ENCODE measurements around the gene SRC.

The SRC gene

GRCh38 chr20:37426106-37426505 is 80.2 kb downstream of the SRC start:
- no peak for DNase-seq (ENCODE audit: low read depth in 2 of 2)

GRCh38 chr20:37426978-37427377 is 81.0 kb downstream of the SRC start:
- DNase-seq (ENCODE audit: low read depth in 2 of 2) = no peak

- no peak for DNase-seq (ENCODE audit: low read depth in 2 of 2)
Observed at GRCh38 chr20:37430044-37430443, 84.1 kb downstream of the SRC start.

GRCh38 chr20:37430778-37431460 is 85.0 kb downstream of the SRC start:
- no peak for DNase-seq (ENCODE audit: low read depth in 2 of 2)

GRCh38 chr20:37431786-37432185 is 85.8 kb downstream of the SRC start:
- DNase-seq (ENCODE audit: low read depth in 2 of 2) = no peak

- no peak for DNase-seq (ENCODE audit: low read depth in 2 of 2)
Observed at GRCh38 chr20:37432606-37433005, 86.7 kb downstream of the SRC start.

GRCh38 chr20:37435607-37436006 is 89.7 kb downstream of the SRC start:
- no peak for DNase-seq (ENCODE audit: low read depth in 2 of 2)

- no peak for DNase-seq (ENCODE audit: low read depth in 2 of 2)
Observed at GRCh38 chr20:37436527-37437186, 90.7 kb downstream of the SRC start.

GRCh38 chr20:37437676-37438075 is 91.7 kb downstream of the SRC start:
- DNase-seq (ENCODE audit: low read depth in 2 of 2) = no peak

GRCh38 chr20:37438464-37439222 is 92.7 kb downstream of the SRC start:
- no peak for DNase-seq (ENCODE audit: low read depth in 2 of 2)

- DNase-seq (ENCODE audit: low read depth in 2 of 2) = no peak
Observed at GRCh38 chr20:37439223-37439933, 93.4 kb downstream of the SRC start.

- no peak for DNase-seq (ENCODE audit: low read depth in 2 of 2)
Observed at GRCh38 chr20:37441023-37441422, 95.1 kb downstream of the SRC start.

GRCh38 chr20:37442547-37442946 is 96.6 kb downstream of the SRC start:
- DNase-seq (ENCODE audit: low read depth in 2 of 2) = no peak

GRCh38 chr20:37442986-37443385 is 97.0 kb downstream of the SRC start:
- DNase-seq (ENCODE audit: low read depth in 2 of 2) = no peak

- DNase-seq (ENCODE audit: low read depth in 2 of 2) = no peak
Observed at GRCh38 chr20:37443596-37443995, 97.7 kb downstream of the SRC start.

- no peak for DNase-seq (ENCODE audit: low read depth in 2 of 2)
Observed at GRCh38 chr20:37445041-37445440, 99.1 kb downstream of the SRC start.

GRCh38 chr20:37446286-37447032 is 100.5 kb downstream of the SRC start:
- DNase-seq (ENCODE audit: low read depth in 2 of 2) = no peak

GRCh38 chr20:37447688-37448087 is 101.7 kb downstream of the SRC start:
- DNase-seq (ENCODE audit: low read depth in 2 of 2) = no peak

GRCh38 chr20:37449276-37449675 is 103.3 kb downstream of the SRC start:
- no peak for DNase-seq (ENCODE audit: low read depth in 2 of 2)

- DNase-seq (ENCODE audit: low read depth in 2 of 2) = no peak
Observed at GRCh38 chr20:37450344-37450743, 104.4 kb downstream of the SRC start.

GRCh38 chr20:37451616-37452015 is 105.7 kb downstream of the SRC start:
- DNase-seq (ENCODE audit: low read depth in 2 of 2) = no peak

GRCh38 chr20:37452236-37452635 is 106.3 kb downstream of the SRC start:
- DNase-seq (ENCODE audit: low read depth in 2 of 2) = no peak

Measured in activated CD8-positive, alpha-beta memory T cell treated with anti-CD3 and anti-CD28 coated beads for 4 hours (primary cell).